ENCODE data around the gene SYNPO. TPM values are rescaled to one million over a fixed set of nuclear protein-coding genes. Genes with fewer than 3 reads are reported as not detected.

Gene SYNPO
- total RNA-seq, 1 donor from 2014 or later, result 40.2 TPM

DNA sequence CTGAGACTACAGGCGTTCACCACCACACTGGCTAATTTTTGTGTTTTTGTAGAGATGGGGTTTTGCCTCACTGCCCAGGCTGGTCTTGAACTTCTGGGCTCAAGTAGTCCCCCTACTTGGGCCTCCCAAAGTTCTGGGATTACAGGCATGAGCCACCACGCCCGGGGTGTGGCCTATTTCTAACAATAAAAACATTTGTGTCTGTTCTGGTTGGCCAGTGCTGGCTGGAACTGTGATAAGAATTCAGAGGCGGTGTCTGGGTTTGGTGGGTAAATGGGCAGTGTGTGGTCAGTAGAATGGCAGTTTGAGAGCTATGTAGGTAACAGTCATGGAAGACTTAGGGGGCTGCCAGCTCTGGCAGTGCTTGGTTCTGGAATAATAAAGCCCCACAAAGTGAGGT, 46.9 kb upstream of the SYNPO start:
- H3K27ac ChIP-seq (ENCODE audit: low read depth, low read length), result no peak overlapping the region
- no peaks in the 10 kb centered on the region for H3K36me3 Mint-ChIP-seq (ENCODE audit: low read depth, unreplicated experiment)
- no peaks in the 10 kb centered on the region for H3K79me2 ChIP-seq (ENCODE audit: insufficient read depth, low read length)
- no peak for TF ChIP-seq EZH2 (IDR thresholded peaks at IDR 0.05; ENCODE audit: insufficient read depth, low read length)
- TF ChIP-seq, protein P1, sequence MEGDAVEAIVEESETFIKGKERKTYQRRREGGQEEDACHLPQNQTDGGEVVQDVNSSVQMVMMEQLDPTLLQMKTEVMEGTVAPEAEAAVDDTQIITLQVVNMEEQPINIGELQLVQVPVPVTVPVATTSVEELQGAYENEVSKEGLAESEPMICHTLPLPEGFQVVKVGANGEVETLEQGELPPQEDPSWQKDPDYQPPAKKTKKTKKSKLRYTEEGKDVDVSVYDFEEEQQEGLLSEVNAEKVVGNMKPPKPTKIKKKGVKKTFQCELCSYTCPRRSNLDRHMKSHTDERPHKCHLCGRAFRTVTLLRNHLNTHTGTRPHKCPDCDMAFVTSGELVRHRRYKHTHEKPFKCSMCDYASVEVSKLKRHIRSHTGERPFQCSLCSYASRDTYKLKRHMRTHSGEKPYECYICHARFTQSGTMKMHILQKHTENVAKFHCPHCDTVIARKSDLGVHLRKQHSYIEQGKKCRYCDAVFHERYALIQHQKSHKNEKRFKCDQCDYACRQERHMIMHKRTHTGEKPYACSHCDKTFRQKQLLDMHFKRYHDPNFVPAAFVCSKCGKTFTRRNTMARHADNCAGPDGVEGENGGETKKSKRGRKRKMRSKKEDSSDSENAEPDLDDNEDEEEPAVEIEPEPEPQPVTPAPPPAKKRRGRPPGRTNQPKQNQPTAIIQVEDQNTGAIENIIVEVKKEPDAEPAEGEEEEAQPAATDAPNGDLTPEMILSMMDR (IDR thresholded peaks at IDR 0.05; ENCODE audit: insufficient read depth, low read depth, low read length), result no peak
- no peaks in the 10 kb centered on the region for H3K36me3 ChIP-seq (ENCODE audit: insufficient read depth, low read length)
- H3K9me3 Mint-ChIP-seq (ENCODE audit: unreplicated experiment), result no peaks in the 10 kb centered on the region
- no peak overlapping the region for H3K27ac Mint-ChIP-seq (ENCODE audit: unreplicated experiment)
- no peak overlapping the region for H3K4me3 ChIP-seq (ENCODE audit: insufficient read depth, low read depth, low read length)
- H3K27me3 Mint-ChIP-seq (ENCODE audit: low read depth, unreplicated experiment), result peaks cover 9% of the 10 kb centered on the region
- no peaks in the 10 kb centered on the region for H3K9me3 ChIP-seq (ENCODE audit: insufficient read depth, low read depth, low read length)
- H2AFZ ChIP-seq (ENCODE audit: low read depth, low read length), result no peak overlapping the region
- no peak overlapping the region for H3K9ac ChIP-seq (ENCODE audit: low read length)
- DNase-seq (ENCODE audit: low read depth) (peak; percentile 20), FAIRE-seq (no peak)
- peaks cover 30% of the 10 kb centered on the region for H3K4me1 Mint-ChIP-seq (ENCODE audit: low read depth, unreplicated experiment)
- no peak overlapping the region for H3K4me2 ChIP-seq (ENCODE audit: low read length)
- no peaks in the 10 kb centered on the region for H4K20me1 ChIP-seq (ENCODE audit: insufficient read depth, low read length)
- H3K4me1 ChIP-seq (ENCODE audit: insufficient read depth, low read length), result peaks cover 36% of the 10 kb centered on the region
- H3K27me3 ChIP-seq (ENCODE audit: insufficient read depth, low read length), result no peaks in the 10 kb centered on the region
- no peak overlapping the region for H3K4me3 Mint-ChIP-seq (ENCODE audit: unreplicated experiment)

DNA sequence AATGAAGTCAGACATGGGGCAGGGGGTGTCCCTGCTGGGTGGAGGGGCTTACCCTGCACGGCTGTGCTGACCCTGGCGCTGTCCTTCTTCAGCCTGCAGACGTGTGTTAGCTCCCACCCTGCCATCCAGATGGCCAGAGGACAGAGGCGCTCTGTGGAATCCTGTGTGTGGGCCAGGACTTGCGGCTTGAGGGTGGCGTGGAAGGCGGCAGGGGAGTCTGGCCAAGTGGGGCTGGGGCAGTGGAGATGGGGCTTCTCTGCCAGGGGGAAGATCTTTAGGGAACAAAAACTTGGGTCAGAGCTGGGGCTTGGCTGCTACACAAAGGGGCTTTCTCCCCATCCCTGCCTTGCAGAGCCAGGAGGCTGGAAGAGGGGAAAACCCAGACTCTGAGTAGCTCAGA, 46.5 kb upstream of the SYNPO start:
- no peak for FAIRE-seq
- peaks cover 36% of the 10 kb centered on the region for H3K4me1 ChIP-seq (ENCODE audit: insufficient read depth, low read length)
- peak; percentile 44 for DNase-seq (ENCODE audit: low read depth)
- no peaks in the 10 kb centered on the region for H3K9me3 ChIP-seq (ENCODE audit: insufficient read depth, low read depth, low read length)
- no peak overlapping the region for H3K27ac Mint-ChIP-seq (ENCODE audit: unreplicated experiment)
- no peak overlapping the region for H3K4me3 ChIP-seq (ENCODE audit: insufficient read depth, low read depth, low read length)
- H2AFZ ChIP-seq (ENCODE audit: low read depth, low read length), result no peak overlapping the region
- H3K36me3 ChIP-seq (ENCODE audit: insufficient read depth, low read length), result no peaks in the 10 kb centered on the region
- no peaks in the 10 kb centered on the region for H4K20me1 ChIP-seq (ENCODE audit: insufficient read depth, low read length)
- no peaks in the 10 kb centered on the region for H3K9me3 Mint-ChIP-seq (ENCODE audit: unreplicated experiment)
- H3K4me2 ChIP-seq (ENCODE audit: low read length), result no peak overlapping the region
- H3K79me2 ChIP-seq (ENCODE audit: insufficient read depth, low read length), result no peaks in the 10 kb centered on the region
- no peaks in the 10 kb centered on the region for H3K27me3 ChIP-seq (ENCODE audit: insufficient read depth, low read length)
- H3K4me1 Mint-ChIP-seq (ENCODE audit: low read depth, unreplicated experiment), result peaks cover 30% of the 10 kb centered on the region
- no peaks in the 10 kb centered on the region for H3K36me3 Mint-ChIP-seq (ENCODE audit: low read depth, unreplicated experiment)
- TF ChIP-seq, protein P1 (IDR thresholded peaks at IDR 0.05; ENCODE audit: insufficient read depth, low read depth, low read length), result no peak
- H3K9ac ChIP-seq (ENCODE audit: low read length), result no peak overlapping the region
- H3K4me3 Mint-ChIP-seq (ENCODE audit: unreplicated experiment), result no peak overlapping the region
- peaks cover 9% of the 10 kb centered on the region for H3K27me3 Mint-ChIP-seq (ENCODE audit: low read depth, unreplicated experiment)
- no peak overlapping the region for H3K27ac ChIP-seq (ENCODE audit: low read depth, low read length)

DNA sequence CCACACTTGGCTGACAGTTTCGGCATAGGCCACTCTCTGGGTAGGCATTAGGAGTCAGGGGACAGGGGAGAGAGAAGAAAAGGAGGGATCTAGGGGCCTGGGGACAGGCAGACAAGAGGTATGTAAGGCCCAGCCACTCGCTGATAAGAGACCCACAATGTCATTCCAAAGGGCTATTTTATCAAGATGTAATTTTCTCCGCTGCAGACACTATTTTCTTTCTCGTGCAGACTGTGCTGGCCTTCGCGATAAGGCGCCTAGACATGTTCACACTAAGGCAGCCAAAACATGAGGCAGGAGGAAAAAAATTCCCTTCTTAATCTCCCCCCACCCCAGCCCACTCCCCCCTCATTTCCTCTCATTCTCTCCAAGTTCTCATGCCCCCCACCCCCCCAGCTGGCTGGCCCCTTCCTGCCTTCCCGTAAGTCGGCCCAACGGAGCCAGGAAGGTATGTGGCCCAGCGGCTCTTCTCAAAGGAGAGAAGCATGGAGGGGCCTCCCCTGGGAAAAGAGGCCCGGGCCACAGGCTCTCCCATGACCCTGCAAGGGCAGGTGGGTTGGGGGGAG, 44.9 kb upstream of the SYNPO start:
- peak overlapping the region; percentile 80 for H3K27ac ChIP-seq (ENCODE audit: low read depth, low read length)
- Mint-ChIP-seq H3K4me1 (ENCODE audit: low read depth, unreplicated experiment) (peaks cover 23% of the 10 kb centered on the region), H3K9me3 (ENCODE audit: unreplicated experiment) (no peaks in the 10 kb centered on the region), H3K27ac (ENCODE audit: unreplicated experiment) (peak overlapping the region; percentile 86), H3K4me3 (ENCODE audit: unreplicated experiment) (no peak overlapping the region), H3K36me3 (ENCODE audit: low read depth, unreplicated experiment) (no peaks in the 10 kb centered on the region), H3K27me3 (ENCODE audit: low read depth, unreplicated experiment) (peaks cover 16% of the 10 kb centered on the region)
- H3K36me3 ChIP-seq (ENCODE audit: insufficient read depth, low read length), result no peaks in the 10 kb centered on the region
- no peaks in the 10 kb centered on the region for H3K27me3 ChIP-seq (ENCODE audit: insufficient read depth, low read length)
- H4K20me1 ChIP-seq (ENCODE audit: insufficient read depth, low read length), result no peaks in the 10 kb centered on the region
- FAIRE-seq, result no peak
- no peaks in the 10 kb centered on the region for H3K9me3 ChIP-seq (ENCODE audit: insufficient read depth, low read depth, low read length)
- H2AFZ ChIP-seq (ENCODE audit: low read depth, low read length), result no peak overlapping the region
- no peak overlapping the region for H3K4me3 ChIP-seq (ENCODE audit: insufficient read depth, low read depth, low read length)
- H3K4me2 ChIP-seq (ENCODE audit: low read length), result peak overlapping the region; percentile 42
- TF ChIP-seq EZH2 (IDR thresholded peaks at IDR 0.05; ENCODE audit: insufficient read depth, low read length), result no peak
- H3K79me2 ChIP-seq (ENCODE audit: insufficient read depth, low read length), result no peaks in the 10 kb centered on the region
- H3K4me1 ChIP-seq (ENCODE audit: insufficient read depth, low read length), result peaks cover 35% of the 10 kb centered on the region
- DNase-seq (ENCODE audit: low read depth), result peak; percentile 92
- H3K9ac ChIP-seq (ENCODE audit: low read length), result peak overlapping the region; percentile 63

All from astrocyte (in vitro differentiated cells and primary cell).